ENCODE measurements around the gene PKP3.

PKP3 gene

GRCh38 chr11:449889-450808 is 56.1 kb downstream of the PKP3 start, which contains the start of gene PTDSS2:
TSS of gene PTDSS2 (plus strand) at chr11:450279. CDS start at chr11:450456, 177 bp downstream.
- peak; percentile 71 for FAIRE-seq

GRCh38 chr11:450809-451451 is 56.9 kb downstream of the PKP3 start:
- no peak for FAIRE-seq

- no peak for FAIRE-seq
These were observed 57.7 kb downstream of the PKP3 start for GRCh38 chr11:451738-452137.

- FAIRE-seq = no peak
These were observed 58.3 kb downstream of the PKP3 start for GRCh38 chr11:452203-452744.

GRCh38 chr11:452916-453527 is 59.0 kb downstream of the PKP3 start:
- FAIRE-seq = no peak

- FAIRE-seq = no peak
These were observed 59.6 kb downstream of the PKP3 start for GRCh38 chr11:453564-453963.

GRCh38 chr11:454043-454442 is 60.0 kb downstream of the PKP3 start:
- FAIRE-seq = no peak
